NCI-H748 treated with DMSO at 0.1 percent for 48 hours (cell line): ENCODE measurements around the gene RO60.
"Not testable (repeated sequence)": the region's sequence is repeated elsewhere in the genome, so short reads cannot be mapped to it uniquely, and the experiment has no call there.

Experiments used
- DNase-seq: peaks from one replicate; lab custom pipeline; 2025; lab: John Stamatoyannopoulos, UW

RO60 gene

GRCh38 chr1:193059282-193060114 lies at the start of gene RO60, which contains the start of gene UCHL5:
Gene RO60 (plus strand): TSS chr1:193059612. CDS start chr1:193069055, 9,443 bp downstream.
Gene UCHL5 (minus strand): TSS chr1:193059360. CDS start chr1:193059260, 100 bp downstream.
- DNase-seq = peak; percentile 92

- DNase-seq = no peak
These were observed 48.0 kb upstream of the RO60 start for GRCh38 chr1:193011406-193011805.

- DNase-seq = no peak
These were observed 46.4 kb upstream of the RO60 start for GRCh38 chr1:193013005-193013404.

GRCh38 chr1:193013707-193014106 lies 45.7 kb upstream of the RO60 start:
- DNase-seq = no peak

GRCh38 chr1:193014400-193014799 lies 45.0 kb upstream of the RO60 start:
- no peak for DNase-seq

- no peak for DNase-seq
These were observed 42.6 kb upstream of the RO60 start for GRCh38 chr1:193016788-193017187.

- peak; percentile 20 for DNase-seq
These were observed 39.9 kb upstream of the RO60 start for GRCh38 chr1:193019442-193020026.

GRCh38 chr1:193025218-193025617 lies 34.2 kb upstream of the RO60 start:
- no peak for DNase-seq

- DNase-seq = no peak
These were observed 29.1 kb upstream of the RO60 start for GRCh38 chr1:193030280-193030679.

- DNase-seq = no peak
These were observed 28.0 kb upstream of the RO60 start for GRCh38 chr1:193031431-193031830.

- not testable (repeated sequence) for DNase-seq
These were observed 26.6 kb upstream of the RO60 start for GRCh38 chr1:193032643-193033427.

- no peak for DNase-seq
These were observed 25.8 kb upstream of the RO60 start for GRCh38 chr1:193033610-193034009.

GRCh38 chr1:193036337-193037047 lies 22.9 kb upstream of the RO60 start:
- peak; percentile 60 for DNase-seq

- DNase-seq = no peak
These were observed 19.4 kb upstream of the RO60 start for GRCh38 chr1:193040011-193040410.

GRCh38 chr1:193042766-193043691 lies 16.4 kb upstream of the RO60 start:
- no peak for DNase-seq

- DNase-seq = not testable (repeated sequence)
These were observed 10.5 kb upstream of the RO60 start for GRCh38 chr1:193048913-193049312.

- no peak for DNase-seq
These were observed 5.2 kb upstream of the RO60 start for GRCh38 chr1:193054169-193054675.

GRCh38 chr1:193058529-193059281 lies 707 bp upstream of the RO60 start:
- DNase-seq = no peak

GRCh38 chr1:193060115-193060403 lies 647 bp downstream of the RO60 start:
- no peak for DNase-seq

- DNase-seq = no peak
These were observed 994 bp downstream of the RO60 start for GRCh38 chr1:193060406-193060805.
